ENCODE measurements around the gene SCD5. TPM values are rescaled to one million over a fixed set of nuclear protein-coding genes. Genes with fewer than 3 reads are reported as not detected.

SCD5 gene
- total RNA-seq, 2 experiments from 2014 or later = 1.6 to 2.2 TPM

DNA sequence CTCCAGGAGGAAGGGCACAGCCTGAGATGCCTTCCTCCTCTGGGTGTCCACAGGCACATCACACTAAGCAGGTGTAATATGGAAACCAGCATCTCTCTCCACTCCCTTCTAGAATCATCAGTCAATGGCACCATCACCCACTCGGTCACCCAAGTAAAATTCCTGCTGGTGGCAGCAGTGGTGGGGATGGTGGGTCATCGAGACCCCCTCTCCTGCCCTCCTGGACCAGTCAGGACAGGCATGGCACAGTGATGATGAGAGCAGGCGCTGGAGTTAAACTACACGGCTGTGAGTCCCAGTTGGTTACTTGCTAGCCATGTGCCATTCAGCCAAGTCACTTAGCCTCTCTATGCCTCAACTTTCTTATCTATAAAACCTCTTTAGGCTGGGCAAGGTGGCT, 42.5 kb downstream of the SCD5 start:
- no peak overlapping the region for H3K27ac Mint-ChIP-seq
- no peak for DNase-seq
- POLR2A ChIA-PET = no interaction called here
- TF ChIP-seq, protein P1, sequence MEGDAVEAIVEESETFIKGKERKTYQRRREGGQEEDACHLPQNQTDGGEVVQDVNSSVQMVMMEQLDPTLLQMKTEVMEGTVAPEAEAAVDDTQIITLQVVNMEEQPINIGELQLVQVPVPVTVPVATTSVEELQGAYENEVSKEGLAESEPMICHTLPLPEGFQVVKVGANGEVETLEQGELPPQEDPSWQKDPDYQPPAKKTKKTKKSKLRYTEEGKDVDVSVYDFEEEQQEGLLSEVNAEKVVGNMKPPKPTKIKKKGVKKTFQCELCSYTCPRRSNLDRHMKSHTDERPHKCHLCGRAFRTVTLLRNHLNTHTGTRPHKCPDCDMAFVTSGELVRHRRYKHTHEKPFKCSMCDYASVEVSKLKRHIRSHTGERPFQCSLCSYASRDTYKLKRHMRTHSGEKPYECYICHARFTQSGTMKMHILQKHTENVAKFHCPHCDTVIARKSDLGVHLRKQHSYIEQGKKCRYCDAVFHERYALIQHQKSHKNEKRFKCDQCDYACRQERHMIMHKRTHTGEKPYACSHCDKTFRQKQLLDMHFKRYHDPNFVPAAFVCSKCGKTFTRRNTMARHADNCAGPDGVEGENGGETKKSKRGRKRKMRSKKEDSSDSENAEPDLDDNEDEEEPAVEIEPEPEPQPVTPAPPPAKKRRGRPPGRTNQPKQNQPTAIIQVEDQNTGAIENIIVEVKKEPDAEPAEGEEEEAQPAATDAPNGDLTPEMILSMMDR (IDR thresholded peaks at IDR 0.05) = no peak
- H3K4me3 Mint-ChIP-seq = no peak overlapping the region
- no peaks in the 10 kb centered on the region for H3K9me3 Mint-ChIP-seq
- H3K36me3 Mint-ChIP-seq (ENCODE audit: low read depth) = no peaks in the 10 kb centered on the region
- intact Hi-C loops (cut with micrococcal nuclease) = no loop called here
- H3K4me1 Mint-ChIP-seq (ENCODE audit: low read depth) = no peaks in the 10 kb centered on the region
- CTCF ChIA-PET = no interaction called here
- peaks cover 3% of the 10 kb centered on the region for H3K27me3 Mint-ChIP-seq
- no peak for ATAC-seq

DNA sequence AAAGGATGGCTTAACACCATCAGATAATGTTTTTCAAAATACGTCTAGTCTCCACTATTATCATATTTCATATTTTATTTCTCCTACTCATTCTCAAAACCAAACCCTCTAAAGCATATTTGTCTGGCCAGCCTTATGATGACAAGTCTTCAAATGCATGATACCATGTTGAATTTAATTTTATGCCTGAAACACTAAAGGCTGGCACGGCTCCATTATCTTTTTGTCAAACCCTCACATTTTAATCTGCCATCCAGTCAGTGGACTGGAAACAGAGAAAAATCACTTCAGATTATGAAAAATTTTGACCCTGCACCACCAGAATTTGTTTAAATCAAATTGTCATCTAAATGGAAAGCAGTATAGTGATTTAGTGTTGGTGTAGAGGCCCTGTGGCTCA, 42.9 kb downstream of the SCD5 start:
- TF ChIP-seq, protein P1 (IDR thresholded peaks at IDR 0.05) = no peak
- Mint-ChIP-seq H3K4me1 (ENCODE audit: low read depth) (no peaks in the 10 kb centered on the region), H3K4me3 (no peak overlapping the region), H3K27me3 (peaks cover 3% of the 10 kb centered on the region), H3K9me3 (no peaks in the 10 kb centered on the region), H3K27ac (no peak overlapping the region), H3K36me3 (ENCODE audit: low read depth) (no peaks in the 10 kb centered on the region)
- no peak for DNase-seq
- ChIA-PET CTCF (no interaction called here), POLR2A (no interaction called here)
- no peak for ATAC-seq
- intact Hi-C loops (cut with micrococcal nuclease) = no loop called here

DNA sequence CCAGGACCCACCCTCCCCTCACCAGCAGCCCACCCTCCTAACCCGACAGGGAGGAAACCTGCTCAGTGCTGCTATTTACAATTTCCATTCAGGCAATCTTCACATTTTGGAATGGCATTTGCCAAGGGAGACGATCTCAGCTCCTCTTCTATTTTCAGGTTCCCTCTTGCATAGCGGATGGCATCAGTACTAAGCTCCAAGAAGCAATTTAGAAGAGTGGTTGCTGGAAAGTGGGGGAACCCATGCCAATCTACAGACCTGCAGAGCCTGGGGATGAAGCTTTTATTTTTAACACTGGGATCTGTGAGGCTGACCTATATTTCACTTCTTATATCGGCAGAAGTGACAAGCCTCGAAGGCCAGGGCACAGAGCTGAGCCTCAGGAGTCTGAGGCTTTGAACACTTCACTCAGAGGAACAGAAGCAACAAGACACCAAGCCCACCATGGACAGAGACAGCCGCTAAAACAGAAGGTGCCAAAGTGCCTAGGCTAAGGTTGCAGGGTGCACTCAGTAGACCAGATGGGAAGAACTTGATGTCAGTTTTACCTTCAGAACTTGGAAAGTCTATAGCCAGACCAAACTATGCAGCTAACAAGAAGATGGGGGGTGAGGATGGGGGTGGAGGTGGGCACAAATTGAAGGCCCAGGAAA, 44.0 kb downstream of the SCD5 start:
- Mint-ChIP-seq H3K36me3 (ENCODE audit: low read depth) (no peaks in the 10 kb centered on the region), H3K27me3 (peaks cover 3% of the 10 kb centered on the region), H3K9me3 (no peaks in the 10 kb centered on the region), H3K27ac (no peak overlapping the region), H3K4me1 (ENCODE audit: low read depth) (no peaks in the 10 kb centered on the region), H3K4me3 (no peak overlapping the region)
- ATAC-seq = no peak
- ChIA-PET POLR2A (interaction anchor here (0.7 kb wide), 1 partner anchor 794 kb away, joined by 3 read pairs; no protein-coding TSS in a partner anchor), CTCF (interaction anchor here (1.8 kb wide), 1 partner anchor 16 kb away, joined by 9 read pairs; no protein-coding TSS in a partner anchor)
- intact Hi-C loops (cut with micrococcal nuclease) = no loop called here
- TF ChIP-seq, protein P1 (IDR thresholded peaks at IDR 0.05) = no peak
- no peak for DNase-seq

DNA sequence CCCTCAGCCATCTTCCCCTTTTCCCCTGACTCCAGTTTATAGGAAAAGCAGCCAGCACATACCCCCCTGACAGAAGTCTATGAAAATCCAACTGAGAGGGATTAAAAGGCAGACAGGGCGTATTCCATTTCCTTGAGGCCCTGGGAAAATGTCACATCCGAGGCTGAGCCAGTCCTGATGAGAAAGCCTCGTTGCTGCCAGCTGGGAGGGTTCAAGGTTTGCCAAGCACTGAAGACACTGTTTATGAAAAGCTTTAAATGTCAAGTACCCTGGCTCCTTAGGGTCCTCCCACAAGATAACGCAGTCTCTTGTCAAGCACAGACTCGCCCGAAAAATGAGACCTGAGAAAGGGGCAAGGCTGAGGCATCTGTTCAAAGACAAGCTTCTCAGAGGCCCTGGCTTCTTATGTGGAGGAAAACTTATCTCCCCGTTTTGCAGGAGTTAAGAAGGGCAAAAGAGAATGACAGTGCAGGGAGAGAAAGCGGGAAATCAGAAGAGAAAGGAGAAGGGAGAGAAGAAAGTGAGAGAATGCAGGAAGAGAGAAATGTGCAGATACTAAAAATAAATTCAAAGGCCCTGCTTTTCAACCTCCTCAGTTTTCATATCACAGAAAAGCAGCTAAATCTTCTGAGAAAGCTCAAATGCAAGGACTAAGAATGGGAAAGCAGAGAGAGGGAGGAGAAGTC, 44.7 kb downstream of the SCD5 start:
- H3K4me3 Mint-ChIP-seq = no peak overlapping the region
- no peak for DNase-seq
- ChIA-PET CTCF (interaction anchor here (1.8 kb wide), 1 partner anchor 15 kb away, joined by 9 read pairs; no protein-coding TSS in a partner anchor), POLR2A (no interaction called here)
- no peaks in the 10 kb centered on the region for H3K36me3 Mint-ChIP-seq (ENCODE audit: low read depth)
- intact Hi-C loops (cut with micrococcal nuclease) = no loop called here
- no peaks in the 10 kb centered on the region for H3K4me1 Mint-ChIP-seq (ENCODE audit: low read depth)
- no peak for ATAC-seq
- TF ChIP-seq, protein P1 (IDR thresholded peaks at IDR 0.05) = no peak
- H3K27me3 Mint-ChIP-seq = peaks cover 3% of the 10 kb centered on the region
- H3K27ac Mint-ChIP-seq = no peak overlapping the region
- H3K9me3 Mint-ChIP-seq = no peaks in the 10 kb centered on the region

DNA sequence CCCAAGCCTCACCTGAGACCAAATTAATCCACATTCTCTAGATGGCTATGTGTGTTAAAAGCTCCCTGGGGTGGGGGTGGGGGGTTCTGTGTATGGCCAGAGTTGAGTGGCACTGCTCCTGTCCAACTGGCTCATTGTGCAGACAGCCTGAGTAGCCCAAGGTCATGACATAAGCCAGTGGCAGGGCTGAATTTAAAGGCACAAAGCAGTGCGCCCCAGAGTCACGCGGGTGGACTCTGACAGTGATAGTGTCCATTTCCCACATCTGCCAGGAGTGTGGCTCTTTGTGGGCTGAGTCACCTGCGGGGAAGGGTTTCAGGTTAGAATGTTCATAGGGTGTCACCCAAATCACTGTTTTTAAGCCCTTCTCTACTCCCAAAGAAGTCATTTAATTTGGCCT, 45.4 kb downstream of the SCD5 start:
- no peak for ATAC-seq
- intact Hi-C loops (cut with micrococcal nuclease) = no loop called here
- no peaks in the 10 kb centered on the region for H3K9me3 Mint-ChIP-seq
- no peaks in the 10 kb centered on the region for H3K36me3 Mint-ChIP-seq (ENCODE audit: low read depth)
- TF ChIP-seq, protein P1 (IDR thresholded peaks at IDR 0.05) = no peak
- peaks cover 3% of the 10 kb centered on the region for H3K27me3 Mint-ChIP-seq
- ChIA-PET POLR2A (no interaction called here), CTCF (interaction anchor here (1.8 kb wide), 1 partner anchor 14 kb away, joined by 9 read pairs; no protein-coding TSS in a partner anchor)
- H3K27ac Mint-ChIP-seq = no peak overlapping the region
- H3K4me3 Mint-ChIP-seq = no peak overlapping the region
- no peaks in the 10 kb centered on the region for H3K4me1 Mint-ChIP-seq (ENCODE audit: low read depth)
- no peak for DNase-seq

All from activated CD8-positive, alpha-beta T cell treated with anti-CD3 and anti-CD28 coated beads for 36 hours (primary cell).